GM18870 (cell line): Measurements from ENCODE around the gene SNN.

Experiments used
- ATAC-seq: cut with Tn5 transposase; IDR thresholded peaks from one replicate; pipeline ENCODE4 v1.9.1; 2021; ENCODE audit warnings: moderate library complexity; ENCODE audit not compliant: unreplicated experiment

SNN gene

DNA sequence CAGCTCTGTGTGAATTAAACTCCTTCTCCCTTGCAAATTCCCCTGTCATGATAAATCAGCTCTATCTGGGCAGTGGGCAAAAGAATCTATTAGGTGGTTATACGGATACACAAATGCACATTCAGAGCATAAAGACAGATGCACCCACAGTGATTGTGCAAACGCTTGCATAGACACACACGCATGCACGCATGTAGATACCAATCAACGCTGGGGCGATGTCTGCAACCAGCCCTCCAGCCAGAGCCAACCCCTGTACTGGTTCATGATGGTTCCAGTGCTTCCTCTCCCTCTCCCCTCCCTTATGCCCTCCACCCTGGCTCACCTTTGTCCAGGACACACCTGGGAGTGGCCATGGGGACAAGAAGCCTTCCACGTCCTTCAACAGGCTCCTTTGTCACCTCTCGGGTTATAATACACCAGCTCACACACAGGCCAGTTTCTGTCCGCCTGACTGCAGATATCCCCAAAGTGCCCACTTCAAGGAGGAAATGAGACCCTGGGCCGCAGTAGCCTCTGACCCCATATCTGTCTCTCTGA, 33.1 kb upstream of the SNN start:
- no peak for ATAC-seq

DNA sequence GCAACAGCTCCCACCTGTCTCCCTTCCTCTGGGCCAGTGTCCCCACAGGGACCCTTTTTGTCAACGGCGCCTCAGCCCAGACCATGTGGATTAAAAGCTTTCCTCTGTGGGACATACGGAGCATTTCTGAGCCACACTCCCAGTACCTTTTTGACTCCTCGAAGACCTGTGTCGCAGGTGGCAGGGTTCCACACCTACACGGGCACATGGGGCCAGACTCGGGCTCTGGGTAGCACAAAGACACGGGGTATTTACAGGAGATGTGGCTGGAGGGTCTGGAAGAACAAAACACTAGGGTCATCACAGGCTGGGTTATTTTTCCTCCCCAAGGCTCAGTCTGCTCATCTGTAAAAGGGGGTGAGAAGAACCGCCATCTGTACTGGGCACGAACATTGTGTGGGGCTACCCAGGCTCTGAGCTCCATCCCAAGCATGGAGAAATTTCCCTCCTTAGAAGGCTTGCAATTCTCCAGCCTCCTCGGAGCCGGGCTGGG, 32.5 kb upstream of the SNN start:
- ATAC-seq = no peak

GRCh38 chr16:11636172-11636721, 32.0 kb upstream of the SNN start:
- ATAC-seq = no peak

GRCh38 chr16:11637320-11637719, 30.9 kb upstream of the SNN start:
- ATAC-seq = no peak

GRCh38 chr16:11638140-11638539, 30.1 kb upstream of the SNN start:
- no peak for ATAC-seq

DNA sequence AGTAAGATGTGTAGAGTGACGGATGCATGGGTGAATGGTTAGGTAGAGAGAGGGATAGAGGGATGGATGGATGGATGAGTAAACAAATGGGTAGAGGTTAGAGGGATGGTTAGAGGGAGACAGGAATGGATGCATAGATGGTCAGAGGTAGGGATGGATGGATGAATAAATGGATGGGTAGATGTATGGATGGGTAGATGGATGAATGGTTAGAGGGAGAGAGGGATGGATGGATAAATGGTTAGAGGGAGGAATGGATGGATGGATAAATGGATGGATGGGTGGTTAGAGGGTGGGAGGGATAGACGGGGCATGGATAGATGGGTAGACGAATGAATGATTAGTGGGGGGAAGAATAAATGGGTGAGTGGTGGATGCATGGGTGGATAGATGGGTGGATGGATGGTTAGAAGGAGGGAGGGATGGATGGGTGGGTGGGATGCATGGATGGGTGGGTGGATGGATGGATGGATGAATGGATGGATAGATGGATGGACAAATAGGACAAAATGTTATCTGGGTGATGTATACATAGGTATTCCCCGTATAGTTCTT, 29.2 kb upstream of the SNN start:
- ATAC-seq = no peak

GRCh38 chr16:11639925-11640899, 28.0 kb upstream of the SNN start:
- no peak for ATAC-seq

DNA sequence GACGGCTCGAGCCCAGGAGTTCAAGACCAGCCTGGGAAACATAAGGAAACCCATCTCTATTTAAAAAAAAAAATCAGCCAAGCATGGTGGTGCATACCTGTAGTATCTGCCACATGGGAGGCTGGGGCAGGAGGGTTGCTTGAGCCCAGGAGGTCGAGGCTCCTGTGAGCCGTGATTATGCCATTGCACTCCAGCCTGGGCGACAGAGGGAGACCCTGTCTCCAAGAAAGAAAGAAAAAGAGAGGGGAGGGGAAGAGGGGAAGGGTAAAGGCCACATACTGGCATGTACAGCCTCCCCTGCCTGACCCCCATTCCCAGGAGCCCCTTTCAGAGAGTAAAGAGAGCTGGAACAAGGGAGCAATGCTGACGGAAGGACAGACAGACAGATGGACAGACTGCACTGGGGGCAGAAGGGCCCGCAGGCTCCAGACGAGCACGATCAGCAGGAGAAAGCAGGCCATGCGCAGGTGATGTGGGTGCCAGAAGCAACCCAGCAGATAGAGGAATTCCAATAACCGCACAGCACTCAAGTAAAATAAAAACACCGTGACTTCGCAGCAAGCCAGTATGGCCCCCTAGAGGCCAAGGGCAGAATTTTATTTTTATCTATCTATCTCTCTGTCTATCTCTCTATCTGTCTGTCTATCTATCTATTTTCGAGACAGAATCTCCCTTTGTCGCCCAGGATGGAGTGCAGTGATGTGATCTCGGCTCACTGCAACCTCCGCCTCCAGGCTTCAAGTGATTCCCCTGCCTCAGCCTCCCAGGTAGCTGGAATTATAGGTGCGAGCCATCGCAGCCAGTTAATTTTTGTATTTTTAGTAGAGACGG, 27.1 kb upstream of the SNN start:
- no peak for ATAC-seq

- ATAC-seq = no peak
These were observed 25.5 kb upstream of the SNN start for GRCh38 chr16:11642765-11643116.

GRCh38 chr16:11649276-11649675, 19.0 kb upstream of the SNN start:
- no peak for ATAC-seq

- no peak for ATAC-seq
These were observed 17.3 kb upstream of the SNN start for GRCh38 chr16:11650641-11651591.

GRCh38 chr16:11651796-11652195, 16.5 kb upstream of the SNN start:
- no peak for ATAC-seq

DNA sequence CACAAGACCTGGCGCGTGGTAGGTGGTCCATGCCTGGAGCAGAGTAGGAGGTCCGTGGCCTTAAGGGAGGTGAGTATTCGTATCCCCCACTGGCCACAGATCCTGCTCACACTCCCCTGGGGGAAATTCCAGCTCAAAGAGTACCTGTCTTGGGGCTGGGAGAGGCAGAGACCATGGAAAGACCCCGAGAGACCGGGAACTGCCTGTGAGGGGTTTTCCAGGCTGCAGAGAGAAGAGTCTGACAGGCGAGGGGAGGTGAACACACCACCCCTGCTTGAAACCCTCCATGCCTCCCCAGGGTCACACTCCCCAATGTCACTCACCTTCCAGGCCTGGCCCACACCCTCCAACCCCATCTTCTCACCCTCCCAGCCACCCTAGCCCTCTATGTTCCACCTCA, 12.6 kb upstream of the SNN start:
- ATAC-seq = no peak

DNA sequence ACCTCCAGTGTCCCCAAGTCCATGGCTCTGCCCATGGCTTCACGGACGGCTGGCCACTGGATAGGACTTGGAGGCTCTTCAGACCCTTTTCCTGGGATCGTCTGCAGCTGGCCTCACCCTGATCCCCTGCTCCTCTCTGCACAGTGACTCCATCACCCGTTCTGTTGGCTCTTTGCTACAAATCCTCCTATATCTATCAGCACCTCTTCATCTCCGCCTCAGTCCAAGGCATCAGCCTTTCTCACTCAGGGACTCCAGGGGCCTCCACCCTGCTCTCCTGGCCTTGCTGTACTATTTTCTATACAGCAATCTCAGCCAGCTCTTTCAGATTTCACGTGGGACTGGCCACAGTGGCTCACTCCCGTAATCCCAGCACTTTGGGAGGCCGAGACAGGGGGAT, 10.7 kb upstream of the SNN start:
- ATAC-seq = no peak

DNA sequence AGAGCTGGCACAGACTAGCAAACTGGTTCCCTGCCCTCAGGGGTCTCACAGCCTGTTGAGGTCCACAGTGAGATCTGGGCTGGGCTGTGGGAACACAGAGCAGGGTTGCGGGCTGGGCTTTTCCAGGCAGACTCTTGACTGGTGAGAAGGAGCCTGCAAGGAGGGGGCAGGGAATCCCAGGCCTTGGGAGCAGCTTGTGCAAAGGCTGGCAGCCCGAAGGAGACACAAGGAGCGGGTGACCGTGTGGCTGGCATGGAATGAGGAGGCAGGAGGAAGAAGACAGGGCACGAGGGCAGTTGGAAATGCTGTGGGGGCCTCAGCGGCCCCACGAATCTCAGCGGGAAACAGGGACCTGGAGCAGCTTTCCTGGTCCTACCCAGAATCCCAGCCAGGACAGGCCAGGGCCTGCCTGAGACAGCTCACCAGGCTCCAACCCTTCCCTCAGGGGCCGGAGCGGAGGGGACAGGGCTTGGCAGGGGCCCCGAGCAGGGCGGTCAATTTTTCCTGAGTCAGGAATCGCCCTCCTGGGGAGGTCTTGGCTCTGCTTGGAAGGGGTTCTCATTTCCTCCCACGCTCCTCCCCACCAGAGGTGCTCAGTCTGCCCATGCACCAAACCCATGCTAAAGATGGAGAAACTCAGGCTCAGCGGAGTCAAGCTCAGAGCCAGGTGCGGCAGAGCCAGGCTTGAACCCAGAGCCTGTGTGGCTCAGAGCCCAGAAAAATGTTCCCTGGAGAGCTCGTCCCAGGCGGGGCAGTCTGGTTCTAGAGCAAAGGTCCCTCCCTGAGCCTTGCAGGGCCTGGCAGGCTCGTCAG, 9.2 kb upstream of the SNN start:
- ATAC-seq = no peak

DNA sequence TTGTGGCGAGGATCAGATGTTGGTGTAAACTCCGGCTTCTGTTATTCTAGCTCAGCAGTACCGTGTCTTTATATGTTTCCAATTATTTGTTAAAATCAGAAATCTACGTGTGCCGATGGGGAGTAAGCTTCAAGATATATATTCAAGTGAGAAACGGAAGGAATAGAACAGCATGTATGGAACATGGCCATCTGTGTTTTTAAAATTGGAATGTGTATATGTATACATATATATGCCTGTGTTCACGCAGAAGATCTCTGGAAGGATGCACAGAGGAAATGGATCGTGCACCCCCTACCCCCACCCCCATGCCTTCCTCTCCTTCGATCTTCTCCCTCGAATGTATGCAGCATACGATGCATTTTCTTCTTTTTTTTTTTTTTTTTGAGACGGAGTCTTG, 7.7 kb upstream of the SNN start:
- ATAC-seq = no peak

DNA sequence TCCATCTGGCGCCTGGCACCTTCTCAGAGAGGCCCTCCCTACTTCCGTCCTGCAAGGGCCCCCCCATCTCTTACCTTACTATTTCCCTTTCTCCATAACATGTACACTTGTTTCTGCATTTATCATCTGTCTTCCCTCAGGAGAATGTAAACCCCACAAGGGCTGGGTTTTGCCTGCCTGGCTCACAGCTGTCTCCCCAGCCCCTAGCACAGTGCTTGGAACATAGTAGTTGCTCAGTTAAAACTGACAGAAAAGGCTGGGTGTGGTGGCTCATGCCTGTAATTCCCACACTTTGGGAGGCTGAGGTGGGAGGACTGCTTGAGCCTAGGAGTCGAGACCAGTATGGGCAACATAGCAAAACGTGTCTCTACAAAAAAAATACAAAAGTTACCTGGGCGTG, 5.7 kb upstream of the SNN start:
- ATAC-seq = no peak

- ATAC-seq = no peak
These were observed 3.2 kb upstream of the SNN start for GRCh38 chr16:11665071-11665491.
